HFF-Myc (cell line): ENCODE measurements around the gene DPP9.
"Not testable (repeated sequence)": the region's sequence is repeated elsewhere in the genome, so short reads cannot be mapped to it uniquely, and the experiment has no call there.

Experiments
- DNase-seq: peaks from one replicate; pipeline ENCODE4 v3.0.0-alpha.2; 2011; ENCODE audit warnings: low read depth; ENCODE audit errors: extremely low read depth
- H3K4me3 ChIP-seq: replicated peaks from 2 replicates; pipeline ENCODE4 v1.5.1; 2011; ENCODE audit warnings: low read depth, mild to moderate bottlenecking, control low read depth, low read length
- CTCF ChIP-seq: IDR thresholded peaks from 2 replicates; pipeline ENCODE4 v1.5.1; 2012; ENCODE audit warnings: mild to moderate bottlenecking, low read depth, low read length, control low read depth; ENCODE audit errors: missing control alignments

The DPP9 gene

DNA sequence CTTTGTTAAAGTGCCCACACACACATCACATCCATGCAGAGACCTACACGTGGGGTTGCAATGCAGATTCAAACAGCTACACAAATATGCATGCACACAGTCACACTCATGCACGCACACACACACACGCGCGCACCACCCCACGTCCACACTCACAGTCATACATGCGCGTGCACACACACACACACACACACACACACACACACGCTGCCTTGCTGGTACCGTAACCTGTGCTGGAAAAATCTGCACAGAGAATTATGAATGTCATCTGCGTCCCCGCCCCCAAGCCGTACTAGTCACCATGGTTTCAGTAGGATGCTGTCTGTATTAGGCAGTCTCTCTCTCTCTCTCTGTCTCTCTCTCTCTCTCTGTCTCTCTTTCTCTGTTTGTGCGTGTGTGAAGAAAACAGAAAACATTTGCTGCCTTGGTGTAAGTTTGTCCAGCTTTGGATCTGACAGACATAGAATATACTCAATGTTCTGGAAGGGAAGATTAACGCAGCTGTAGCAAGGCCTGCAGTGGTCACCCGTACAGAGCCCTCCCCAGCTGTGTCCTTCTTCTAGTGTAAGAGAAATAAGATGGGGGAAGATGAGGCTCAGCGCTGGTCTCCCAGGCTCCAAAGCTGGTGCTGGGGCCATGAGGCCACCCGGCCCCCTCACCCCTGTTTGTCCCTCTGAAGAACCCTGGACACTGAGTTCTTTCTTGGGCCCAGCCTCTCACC lies 26.4 kb upstream of the DPP9 start:
- no peak for TF ChIP-seq CTCF

GRCh38 chr19:4748589-4748988 lies 24.9 kb upstream of the DPP9 start:
- DNase-seq: no peak
- H3K4me3 ChIP-seq: no peak overlapping the region
- TF ChIP-seq CTCF: no peak

More for the DNA sequence above, 26.4 kb upstream of the DPP9 start:
- H3K4me3 ChIP-seq: no peak overlapping the region
- no peak for DNase-seq

GRCh38 chr19:4748185-4748584 lies 24.5 kb upstream of the DPP9 start:
- no peak for TF ChIP-seq CTCF
- DNase-seq: no peak
- no peak overlapping the region for H3K4me3 ChIP-seq

DNA sequence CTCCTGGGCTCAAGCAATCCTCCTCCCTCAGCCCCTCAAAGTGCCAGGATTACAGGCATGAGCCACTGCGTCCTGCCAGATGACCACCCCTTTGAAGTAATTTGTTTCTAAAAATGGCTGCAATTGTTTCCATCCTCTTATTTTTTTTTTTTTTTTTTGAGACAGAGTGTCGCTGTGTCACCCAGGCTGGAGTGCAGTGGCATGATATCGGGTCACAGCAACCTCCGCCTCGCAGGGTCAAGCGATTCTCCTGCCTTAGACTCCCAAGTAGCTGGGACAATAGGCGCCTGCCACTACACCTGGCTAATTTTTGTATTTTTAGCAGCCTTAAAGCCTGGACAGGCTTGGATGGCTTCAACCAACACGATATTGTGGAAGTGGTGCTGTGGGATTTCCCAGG lies 22.3 kb upstream of the DPP9 start:
- no peak overlapping the region for H3K4me3 ChIP-seq
- TF ChIP-seq CTCF: no peak
- no peak for DNase-seq

GRCh38 chr19:4745175-4745574 lies 21.5 kb upstream of the DPP9 start:
- H3K4me3 ChIP-seq, DNase-seq: not testable (repeated sequence)

GRCh38 chr19:4744451-4745174 lies 21.0 kb upstream of the DPP9 start:
- H3K4me3 ChIP-seq: no peak overlapping the region
- DNase-seq: peak; percentile 56
- TF ChIP-seq CTCF: no peak

DNA sequence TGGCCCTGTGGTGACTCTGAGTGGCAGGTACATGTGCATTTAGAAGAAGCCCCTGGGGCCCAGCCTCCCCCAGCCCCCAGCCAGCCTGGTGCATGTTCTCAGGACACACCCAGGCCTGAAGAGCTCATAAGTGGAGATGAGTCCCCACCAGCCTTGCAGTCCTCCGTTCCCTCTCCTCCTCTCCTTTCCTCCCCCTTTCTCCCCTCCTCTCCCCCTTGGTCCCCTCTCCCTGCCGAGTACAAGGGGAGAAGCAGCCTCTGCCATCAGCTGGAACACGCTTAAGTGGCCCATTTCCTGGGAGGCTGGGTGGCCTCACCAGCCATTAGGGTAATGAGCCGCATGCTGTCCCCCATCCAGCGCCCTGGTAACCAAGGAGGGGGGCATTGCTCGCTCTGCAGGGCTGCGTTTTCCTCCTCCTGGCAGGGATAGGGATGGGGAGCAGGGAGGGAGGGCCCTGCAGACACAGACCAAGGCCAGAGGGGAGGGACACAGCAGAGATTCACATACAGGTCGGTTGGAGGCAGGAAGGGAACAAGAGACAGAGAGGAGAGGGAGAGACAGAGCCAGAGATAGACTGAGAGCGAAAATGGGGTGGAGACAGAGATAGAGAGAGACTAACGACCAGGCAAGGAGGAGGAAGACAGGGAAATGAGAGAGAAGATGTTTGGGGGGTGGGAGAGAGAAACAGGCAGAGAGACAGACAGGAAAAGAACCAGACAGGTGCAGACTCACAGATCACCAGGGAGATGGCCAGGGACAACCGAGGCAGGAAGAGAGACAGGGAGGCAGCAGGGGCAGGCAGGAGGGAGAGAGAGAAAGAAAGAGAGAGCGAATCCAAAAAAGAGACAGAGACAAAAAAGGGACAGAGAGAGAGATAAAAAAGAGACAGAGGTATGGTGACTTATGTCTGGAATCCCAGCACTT lies 19.3 kb upstream of the DPP9 start:
- no peak for DNase-seq
- H3K4me3 ChIP-seq: no peak overlapping the region
- TF ChIP-seq CTCF: no peak
